GM12878 (cell line): ENCODE measurements around the gene MAP3K6. TPM values are rescaled to one million over a fixed set of nuclear protein-coding genes. Genes with fewer than 3 reads are reported as not detected.

Source experiments
- ATAC-seq: fragments of 200-7000 bp; cut with Tn5 transposase; 3 replicates; pipeline ENCODE4 v1.9.1; 2020; ENCODE audit warnings: mild to moderate bottlenecking, moderate library complexity
- BruUV-seq: library from RNA; stranded (reverse); fragments of 400-500 nt; replicated peaks from 2 replicates; lab custom pipeline; 2021; lab: Mats Ljungman, UMichigan
- CTCF ChIA-PET: fragments of 300-600 bp; sonication (Branson Sonifier 250); formaldehyde crosslinking; extraction: SDS; loops from one replicate; lab custom pipeline; 2021; ENCODE audit warnings: inconsistent platforms; lab: Yijun Ruan, JAX
- POLR2A ChIA-PET: fragments of 350-600 bp; formaldehyde crosslinking; extraction: SDS; loops from one replicate; lab custom pipeline; 2021; ENCODE audit warnings: inconsistent platforms; lab: Charles Lee
- RAD21 ChIA-PET: fragments of 300-600 bp; sonication (Branson Sonifier 250); formaldehyde crosslinking; loops from one replicate; lab custom pipeline; 2023; ENCODE audit warnings: antibody characterized with exemption; ENCODE audit not compliant: unreplicated experiment; lab: Charles Lee
- SMC1A ChIA-PET: fragments of 300-600 bp; sonication (Branson Sonifier 250); formaldehyde crosslinking; loops from one replicate; lab custom pipeline; 2023; ENCODE audit not compliant: unreplicated experiment, uncharacterized antibody; lab: Charles Lee
- DNase-seq: peaks from one replicate; pipeline ENCODE4 v3.0.0-alpha.2; 2011; ENCODE audit warnings: low read depth, low spot score
- FAIRE-seq: peaks from 3 replicates; lab custom pipeline; 2011; peaks lifted over from hg19 to GRCh38; lab: Jason Lieb, UNC
- H2AFZ ChIP-seq: 2 replicates; pipeline ENCODE4 v1.6.0; 2011; ENCODE audit warnings: low read depth, low read length, control low read depth; ENCODE audit not compliant: control insufficient read depth
- H3K27ac ChIP-seq: 2 replicates; pipeline ENCODE4 v1.5.1; 2011; ENCODE audit warnings: control low read depth; ENCODE audit not compliant: control insufficient read depth, insufficient read depth
- H3K27me3 ChIP-seq, 2 experiments: replicated peaks in 1 of 2; 2 replicates each; pipeline versions ENCODE4 v1.6.0 to v1.6.1; 2011; ENCODE audit warnings: low read length in 1 of 2; ENCODE audit not compliant: control insufficient read depth in 2 of 2, insufficient read depth in 2 of 2
- H3K36me3 ChIP-seq, 2 experiments: 2 replicates each; pipeline ENCODE4 v1.5.1; 2011; ENCODE audit warnings: low read length in 1 of 2; ENCODE audit not compliant: control insufficient read depth in 2 of 2, insufficient read depth in 2 of 2
- H3K4me1 ChIP-seq: 2 replicates; pipeline ENCODE4 v1.6.1; 2011; ENCODE audit warnings: mild to moderate bottlenecking, low read length, moderate library complexity, mixed read lengths; ENCODE audit not compliant: control insufficient read depth, insufficient read depth
- H3K4me2 ChIP-seq: 2 replicates; pipeline ENCODE4 v1.6.0; 2011; ENCODE audit warnings: control low read depth; ENCODE audit not compliant: control insufficient read depth, insufficient read depth
- H3K4me3 ChIP-seq: fragments of 200-600 bp; sonication (generic); 2 replicates; pipeline ENCODE4 v1.5.1; 2016
- H3K79me2 ChIP-seq: 2 replicates; pipeline ENCODE4 v1.6.0; 2011; ENCODE audit warnings: low read length; ENCODE audit not compliant: control insufficient read depth, insufficient read depth
- H3K9ac ChIP-seq: 2 replicates; pipeline ENCODE4 v1.8.0; 2011; ENCODE audit warnings: low read length, control low read depth, mixed read lengths; ENCODE audit not compliant: control insufficient read depth, insufficient read depth
- H3K9me3 ChIP-seq: replicated peaks from 3 replicates; pipeline ENCODE4 v1.5.1; 2011; ENCODE audit warnings: mild to moderate bottlenecking, low read length; ENCODE audit not compliant: control insufficient read depth, insufficient read depth
- H4K20me1 ChIP-seq: 2 replicates; pipeline ENCODE4 v1.6.0; 2011; ENCODE audit not compliant: control insufficient read depth, insufficient read depth
- BHLHE40 ChIP-seq, 2 experiments: fragments of 450-650 bp in 1 of 2; IDR thresholded peaks; 2 replicates each; pipeline ENCODE4 v1.6.1; 2011 to 2017; ENCODE audit warnings: low read depth in 2 of 2, borderline replicate concordance in 1 of 2, improper control_type of control experiment in 1 of 2, low read length in 1 of 2, mild to moderate bottlenecking in 1 of 2
- BRCA1 ChIP-seq: IDR thresholded peaks from 2 replicates; pipeline ENCODE4 v1.6.1; 2011; ENCODE audit warnings: low read depth, low read length, improper control_type of control experiment
- FOXK2 ChIP-seq: fragments of 450-650 bp; IDR thresholded peaks from 2 replicates; pipeline ENCODE4 v1.6.1; 2017; ENCODE audit warnings: mild to moderate bottlenecking, moderate library complexity
- HCFC1 ChIP-seq: fragments of 150-350 bp; IDR thresholded peaks from 2 replicates; pipeline ENCODE4 v1.6.1; 2014; ENCODE audit warnings: low read length
- HDGF ChIP-seq: fragments of 450-650 bp; IDR thresholded peaks from 2 replicates; pipeline ENCODE4 v1.6.1; 2016; ENCODE audit warnings: antibody characterized with exemption
- JUNB ChIP-seq: IDR thresholded peaks from 2 replicates; pipeline ENCODE4 v1.6.1; 2016; ENCODE audit warnings: antibody characterized with exemption, mild to moderate bottlenecking
- LARP7 ChIP-seq: fragments of 450-650 bp; IDR thresholded peaks from 2 replicates; pipeline ENCODE4 v1.6.1; 2017; ENCODE audit warnings: mild to moderate bottlenecking
- MTA3 ChIP-seq: IDR thresholded peaks from 2 replicates; pipeline ENCODE4 v1.6.1; 2012; ENCODE audit warnings: low read length, inconsistent platforms, borderline replicate concordance
- MXI1 ChIP-seq: fragments of 150-350 bp; IDR thresholded peaks from 2 replicates; pipeline ENCODE4 v1.6.1; 2011; ENCODE audit warnings: low read depth, mild to moderate bottlenecking, inconsistent platforms, low read length, improper control_type of control experiment
- NR2C1 ChIP-seq: fragments of 450-650 bp; IDR thresholded peaks from 2 replicates; pipeline ENCODE4 v1.6.1; 2017; ENCODE audit warnings: antibody characterized with exemption, mild to moderate bottlenecking, moderate library complexity
- PAX5 ChIP-seq: IDR thresholded peaks from 2 replicates; pipeline ENCODE4 v1.6.1; 2011; ENCODE audit warnings: low read depth, low read length, borderline replicate concordance
- RFX5 ChIP-seq: IDR thresholded peaks from 2 replicates; pipeline ENCODE4 v1.6.1; 2011; ENCODE audit warnings: low read depth, low read length, improper control_type of control experiment
- SIX5 ChIP-seq: IDR thresholded peaks from 2 replicates; pipeline ENCODE4 v1.6.1; 2011; ENCODE audit warnings: mild to moderate bottlenecking, low read depth, low read length, moderate library complexity; ENCODE audit not compliant: severe bottlenecking
- STAT1 ChIP-seq: fragments of 450-650 bp; conservative IDR thresholded peaks from 2 replicates; pipeline ENCODE4 v1.6.1; 2014; ENCODE audit warnings: antibody characterized with exemption, mild to moderate bottlenecking
- WGBS: methylation state at CpG from one replicate; pipeline ENCODE4 v1.1.6; 2016; ENCODE audit warnings: low lambda C conversion rate; ENCODE audit not compliant: insufficient replicate concordance, insufficient coverage; ENCODE audit errors: missing lambda C conversion rate; 5-methylcytosine and 5-hydroxymethylcytosine counted together
- in situ Hi-C: fragments of 300-500 bp; cut with MboI; formaldehyde crosslinking; loops from 9 replicates; pipeline ENCODE4 v1.14.3; 2018; ENCODE audit warnings: mixed read lengths
- intact Hi-C: fragments of 100-400 bp; cut with micrococcal nuclease; formaldehyde crosslinking; loops from one replicate; pipeline ENCODE4 v1.14.2; 2022; ENCODE audit not compliant: unreplicated experiment
- polyA plus RNA-seq, 11 experiments: library from polyadenylated mRNA; depleted of rRNA in 4 of 11; unstranded in 6 of 11; stranded (reverse) in 5 of 11; fragments of >200 nt; fragmentation: Nextera tagmentation in 4 of 11; fragmentation: Illumina TruSeq in 1 of 11; extraction: Ambion mirVana in 4 of 11; extraction: Trizol in 1 of 11; gene quantifications; 1 replicate in 1 of 11; 2 replicates in 10 of 11; pipeline versions ENCODE4 v1.2.1 to v1.2.3, GENCODE V29; 2011 to 2016; ENCODE audit warnings: inconsistent platforms in 2 of 11, missing spikeins in 2 of 11, low read depth in 1 of 11
- total RNA-seq, 4 experiments: library from RNA; depleted of rRNA in 3 of 4; stranded (reverse); fragments of >200 nt in 3 of 4; fragmentation: Illumina TruSeq in 1 of 4; extraction: Trizol in 1 of 4; gene quantifications; 2 replicates each; pipeline versions ENCODE4 v1.2.1 to v1.2.3, GENCODE V29; 2013 to 2021
- TF ChIP-seq, protein P1 (sequence below): IDR thresholded peaks from 2 replicates; pipeline ENCODE4 v1.6.1; 2011; ENCODE audit warnings: borderline replicate concordance, low read depth, mild to moderate bottlenecking, moderate library complexity, low read length; ENCODE audit not compliant: insufficient read depth, poor library complexity, severe bottlenecking
- TF ChIP-seq, protein P2 (sequence below): fragments of 150-350 bp; IDR thresholded peaks from 2 replicates; pipeline ENCODE4 v1.6.1; 2014; ENCODE audit warnings: mild to moderate bottlenecking, low read depth, low read length
- TF ChIP-seq, protein P3 (sequence below): fragments of 450-650 bp; conservative IDR thresholded peaks from 2 replicates; pipeline ENCODE4 v1.6.1; 2017; ENCODE audit warnings: mild to moderate bottlenecking, moderate library complexity
- TF ChIP-seq, protein P4 (sequence below): IDR thresholded peaks from 2 replicates; pipeline ENCODE4 v1.6.1; 2012; ENCODE audit warnings: low read depth, low read length, improper control_type of control experiment

MAP3K6 gene
- total and polyA plus RNA-seq, 10 of the 15 experiments (the other 5 are each of a cell fraction or from before 2014, with no cell fraction given), result 0.15 to 3.4 (median 1.2) TPM; not detected in 1

DNA sequence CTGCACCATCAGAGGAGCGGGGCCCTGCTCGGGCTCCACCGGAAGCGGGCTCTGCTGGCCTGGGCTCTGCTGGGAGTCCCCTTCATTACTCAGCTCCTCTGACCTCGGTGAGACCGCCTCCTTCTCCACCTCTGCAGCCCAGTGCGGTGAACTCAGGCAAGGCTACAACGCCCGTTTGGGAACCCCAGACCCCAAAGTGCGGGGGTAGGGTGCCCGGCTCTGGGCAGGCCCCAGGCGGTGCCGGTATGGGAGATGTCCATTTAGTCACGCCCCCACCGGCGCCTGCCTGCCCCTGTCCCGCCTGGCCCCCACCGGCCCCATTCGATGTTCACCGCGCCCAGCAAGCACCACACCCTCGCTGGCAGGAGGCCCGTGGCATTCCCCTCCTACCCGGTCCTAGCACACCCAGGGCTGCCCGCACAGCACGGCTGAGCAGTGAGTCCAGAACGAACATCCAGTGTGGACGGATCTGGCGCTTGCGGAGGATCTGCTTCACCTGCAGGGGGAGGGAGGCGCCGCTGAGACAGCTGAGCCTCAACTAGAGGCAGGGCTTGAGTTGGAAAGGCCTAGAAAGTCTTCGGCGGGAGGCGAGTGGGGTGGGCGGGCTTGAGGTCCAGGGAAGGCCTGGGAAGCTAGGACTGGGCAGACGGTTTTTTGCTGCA, 10.0 kb downstream of the MAP3K6 start:
- intact Hi-C loops (loop anchor here (1.0 kb wide), 1 partner anchor 32 kb away; no protein-coding TSS in a partner anchor), in situ Hi-C loops (no loop called here)
- SMC1A ChIA-PET, result interaction anchor here (0.8 to 2.0 kb wide), 10 partner anchors 8 to 250 kb away, joined by 3 to 16 read pairs (median 4); partner anchors contain the start of gene MAP3K6
- Histone ChIP-seq H3K36me3 (no peaks in the 10 kb centered on the region), H3K27ac (no peak overlapping the region), H3K9me3 (no peaks in the 10 kb centered on the region), H3K4me2 (peak overlapping the region; percentile 68; the same call in 1 of the 2 replicates), H3K27me3 (no peaks in the 10 kb centered on the region; a peak in 1 of 4 replicates), H2AFZ (peak overlapping the region; percentile 93), H3K79me2 (no peaks in the 10 kb centered on the region), H3K4me3 (peak overlapping the region; percentile 54; the same call in 1 of the 2 replicates), H4K20me1 (no peaks in the 10 kb centered on the region), H3K9ac (no peak overlapping the region), H3K4me1 (peaks cover 13% of the 10 kb centered on the region)
- DNase-seq (no peak), FAIRE-seq (no peak), ATAC-seq (no peak)
- WGBS, result 23% methylated on average over 34 of the region's 37 CpGs
- CTCF ChIA-PET, result interaction anchor here (0.9 to 8.7 kb wide), 22 partner anchors 10 to 306 kb away, joined by 3 to 126 read pairs (median 5); partner anchors contain the start of genes AHDC1, GPR3, MAP3K6 and SYTL1
- BruUV-seq, result no TSS peak
- POLR2A ChIA-PET, result no interaction called here
- RAD21 ChIA-PET, result interaction anchor here (0.7 to 3.1 kb wide), 8 partner anchors 9 to 257 kb away, joined by 3 to 16 read pairs (median 4); partner anchors contain the start of genes GPR3 and MAP3K6
- TF ChIP-seq JUNB (no peak), MTA3 (no peak), SIX5 (no peak), MXI1 (no peak), BHLHE40 (IDR thresholded peaks at IDR 0.05; ENCODE audit: borderline replicate concordance in 1 of 2, low read depth in 2 of 2, low read length in 1 of 2) (no peak), STAT1 (no peak), HCFC1 (no peak), PAX5 (no peak), HDGF (no peak), FOXK2 (no peak), RFX5 (no peak), BRCA1 (no peak), NR2C1 (no peak), LARP7 (no peak)
- TF ChIP-seq, protein P1, sequence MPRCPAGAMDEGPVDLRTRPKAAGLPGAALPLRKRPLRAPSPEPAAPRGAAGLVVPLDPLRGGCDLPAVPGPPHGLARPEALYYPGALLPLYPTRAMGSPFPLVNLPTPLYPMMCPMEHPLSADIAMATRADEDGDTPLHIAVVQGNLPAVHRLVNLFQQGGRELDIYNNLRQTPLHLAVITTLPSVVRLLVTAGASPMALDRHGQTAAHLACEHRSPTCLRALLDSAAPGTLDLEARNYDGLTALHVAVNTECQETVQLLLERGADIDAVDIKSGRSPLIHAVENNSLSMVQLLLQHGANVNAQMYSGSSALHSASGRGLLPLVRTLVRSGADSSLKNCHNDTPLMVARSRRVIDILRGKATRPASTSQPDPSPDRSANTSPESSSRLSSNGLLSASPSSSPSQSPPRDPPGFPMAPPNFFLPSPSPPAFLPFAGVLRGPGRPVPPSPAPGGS, result no peak
- TF ChIP-seq, protein P2, sequence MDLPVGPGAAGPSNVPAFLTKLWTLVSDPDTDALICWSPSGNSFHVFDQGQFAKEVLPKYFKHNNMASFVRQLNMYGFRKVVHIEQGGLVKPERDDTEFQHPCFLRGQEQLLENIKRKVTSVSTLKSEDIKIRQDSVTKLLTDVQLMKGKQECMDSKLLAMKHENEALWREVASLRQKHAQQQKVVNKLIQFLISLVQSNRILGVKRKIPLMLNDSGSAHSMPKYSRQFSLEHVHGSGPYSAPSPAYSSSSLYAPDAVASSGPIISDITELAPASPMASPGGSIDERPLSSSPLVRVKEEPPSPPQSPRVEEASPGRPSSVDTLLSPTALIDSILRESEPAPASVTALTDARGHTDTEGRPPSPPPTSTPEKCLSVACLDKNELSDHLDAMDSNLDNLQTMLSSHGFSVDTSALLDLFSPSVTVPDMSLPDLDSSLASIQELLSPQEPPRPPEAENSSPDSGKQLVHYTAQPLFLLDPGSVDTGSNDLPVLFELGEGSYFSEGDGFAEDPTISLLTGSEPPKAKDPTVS, result no peak
- TF ChIP-seq, protein P3, sequence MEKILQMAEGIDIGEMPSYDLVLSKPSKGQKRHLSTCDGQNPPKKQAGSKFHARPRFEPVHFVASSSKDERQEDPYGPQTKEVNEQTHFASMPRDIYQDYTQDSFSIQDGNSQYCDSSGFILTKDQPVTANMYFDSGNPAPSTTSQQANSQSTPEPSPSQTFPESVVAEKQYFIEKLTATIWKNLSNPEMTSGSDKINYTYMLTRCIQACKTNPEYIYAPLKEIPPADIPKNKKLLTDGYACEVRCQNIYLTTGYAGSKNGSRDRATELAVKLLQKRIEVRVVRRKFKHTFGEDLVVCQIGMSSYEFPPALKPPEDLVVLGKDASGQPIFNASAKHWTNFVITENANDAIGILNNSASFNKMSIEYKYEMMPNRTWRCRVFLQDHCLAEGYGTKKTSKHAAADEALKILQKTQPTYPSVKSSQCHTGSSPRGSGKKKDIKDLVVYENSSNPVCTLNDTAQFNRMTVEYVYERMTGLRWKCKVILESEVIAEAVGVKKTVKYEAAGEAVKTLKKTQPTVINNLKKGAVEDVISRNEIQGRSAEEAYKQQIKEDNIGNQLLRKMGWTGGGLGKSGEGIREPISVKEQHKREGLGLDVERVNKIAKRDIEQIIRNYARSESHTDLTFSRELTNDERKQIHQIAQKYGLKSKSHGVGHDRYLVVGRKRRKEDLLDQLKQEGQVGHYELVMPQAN, result no peak
- TF ChIP-seq, protein P4, sequence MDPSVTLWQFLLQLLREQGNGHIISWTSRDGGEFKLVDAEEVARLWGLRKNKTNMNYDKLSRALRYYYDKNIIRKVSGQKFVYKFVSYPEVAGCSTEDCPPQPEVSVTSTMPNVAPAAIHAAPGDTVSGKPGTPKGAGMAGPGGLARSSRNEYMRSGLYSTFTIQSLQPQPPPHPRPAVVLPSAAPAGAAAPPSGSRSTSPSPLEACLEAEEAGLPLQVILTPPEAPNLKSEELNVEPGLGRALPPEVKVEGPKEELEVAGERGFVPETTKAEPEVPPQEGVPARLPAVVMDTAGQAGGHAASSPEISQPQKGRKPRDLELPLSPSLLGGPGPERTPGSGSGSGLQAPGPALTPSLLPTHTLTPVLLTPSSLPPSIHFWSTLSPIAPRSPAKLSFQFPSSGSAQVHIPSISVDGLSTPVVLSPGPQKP, result no peak
